Measurements from ENCODE around the gene NPM1. TPM values are rescaled to one million over a fixed set of nuclear protein-coding genes. Genes with fewer than 3 reads are reported as not detected.
"Not testable (repeated sequence)": the region's sequence is repeated elsewhere in the genome, so short reads cannot be mapped to it uniquely, and the experiment has no call there.

Gene NPM1
- total RNA-seq, 4 donors from 2014 or later, result 532 to 835 (median 744) TPM

DNA sequence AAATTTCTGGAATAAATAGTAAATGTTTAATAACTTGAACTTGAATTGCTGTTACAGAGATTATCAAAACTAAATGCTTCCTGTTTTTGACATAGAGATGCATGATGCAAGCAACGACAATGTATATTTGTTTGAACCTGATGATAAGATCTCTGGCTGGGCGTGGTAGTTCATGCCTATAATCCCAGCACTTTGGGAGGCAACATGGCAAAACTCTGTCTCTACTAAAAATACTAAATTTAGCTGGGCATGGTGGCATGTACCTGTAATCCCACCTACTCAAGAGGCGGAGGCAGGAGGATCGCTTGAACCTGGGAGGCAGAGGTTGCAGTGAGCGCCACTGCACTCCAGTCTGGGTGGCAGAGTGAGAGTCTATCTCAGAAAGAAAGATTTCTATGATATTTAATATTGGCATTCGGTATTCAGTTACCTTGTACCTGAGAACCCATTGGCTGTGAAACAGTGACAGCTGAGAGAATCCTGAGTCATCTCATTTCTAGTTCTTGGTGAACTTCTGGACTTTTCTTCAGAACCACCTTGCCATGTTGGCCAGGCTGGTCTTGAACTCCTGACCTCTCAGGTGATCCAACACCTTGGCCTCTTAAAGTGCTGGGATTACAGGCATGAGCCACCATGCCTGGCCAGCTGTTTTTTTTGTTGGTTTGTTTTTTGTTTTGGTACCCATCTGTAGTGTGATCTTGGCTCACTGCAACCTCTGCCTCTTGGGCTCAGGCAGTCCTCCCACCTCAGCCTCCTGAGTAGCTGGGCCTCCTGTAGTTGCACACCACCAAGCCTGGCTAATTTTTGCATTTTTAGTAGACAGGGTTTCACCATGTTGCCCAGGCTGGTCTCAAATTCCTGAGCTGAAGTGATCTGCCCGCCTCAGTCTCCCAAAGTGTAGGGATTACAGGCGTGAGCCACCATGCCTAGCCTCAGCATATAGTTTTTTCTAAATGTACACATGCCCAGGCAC, 21.8 kb downstream of the NPM1 start:
- Histone ChIP-seq H3K27ac (peak overlapping the region in 2 of 4 donors; percentile 1 to 34), H3K27me3 (no peaks in the 10 kb centered on the region), H3K9me3 (no peaks in the 10 kb centered on the region), H3K36me3 (peaks cover 3 to 90% of the 10 kb centered on the region in 2 donors), H3K4me1 (peaks cover 9 to 40% (median 12%) of the 10 kb centered on the region in 3 donors), H3K4me3 (no peak overlapping the region)
- TF ChIP-seq POLR2AphosphoS5 (IDR thresholded peaks at IDR 0.05), result no peak
- no peak for ATAC-seq
- WGBS, 2 donors (ENCODE audit: low coverage in 1 of 2), result 90 to 100% methylated on average over 5 to 8 of the region's 8 CpGs

DNA sequence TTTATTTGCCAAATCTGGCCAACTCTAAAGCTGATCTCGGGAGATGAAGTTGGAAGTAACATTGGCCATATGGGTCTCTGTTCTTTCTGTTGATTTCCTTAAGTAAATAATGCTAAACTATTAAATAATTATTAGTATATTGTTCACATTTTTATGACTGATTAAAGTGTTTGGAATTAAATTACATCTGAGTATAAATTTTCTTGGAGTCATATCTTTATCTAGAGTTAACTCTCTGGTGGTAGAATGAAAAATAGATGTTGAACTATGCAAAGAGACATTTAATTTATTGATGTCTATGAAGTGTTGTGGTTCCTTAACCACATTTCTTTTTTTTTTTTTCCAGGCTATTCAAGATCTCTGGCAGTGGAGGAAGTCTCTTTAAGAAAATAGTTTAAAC, 22.5 kb downstream of the NPM1 start:
- Histone ChIP-seq H3K36me3 (peaks cover 3 to 87% of the 10 kb centered on the region in 2 donors), H3K27me3 (no peaks in the 10 kb centered on the region), H3K9me3 (no peaks in the 10 kb centered on the region), H3K4me3 (no peak overlapping the region), H3K27ac (peak overlapping the region in 2 of 4 donors; percentile 1 to 34), H3K4me1 (peaks cover 9 to 40% (median 12%) of the 10 kb centered on the region in 3 donors)
- ATAC-seq, result no peak
- TF ChIP-seq, protein P1, sequence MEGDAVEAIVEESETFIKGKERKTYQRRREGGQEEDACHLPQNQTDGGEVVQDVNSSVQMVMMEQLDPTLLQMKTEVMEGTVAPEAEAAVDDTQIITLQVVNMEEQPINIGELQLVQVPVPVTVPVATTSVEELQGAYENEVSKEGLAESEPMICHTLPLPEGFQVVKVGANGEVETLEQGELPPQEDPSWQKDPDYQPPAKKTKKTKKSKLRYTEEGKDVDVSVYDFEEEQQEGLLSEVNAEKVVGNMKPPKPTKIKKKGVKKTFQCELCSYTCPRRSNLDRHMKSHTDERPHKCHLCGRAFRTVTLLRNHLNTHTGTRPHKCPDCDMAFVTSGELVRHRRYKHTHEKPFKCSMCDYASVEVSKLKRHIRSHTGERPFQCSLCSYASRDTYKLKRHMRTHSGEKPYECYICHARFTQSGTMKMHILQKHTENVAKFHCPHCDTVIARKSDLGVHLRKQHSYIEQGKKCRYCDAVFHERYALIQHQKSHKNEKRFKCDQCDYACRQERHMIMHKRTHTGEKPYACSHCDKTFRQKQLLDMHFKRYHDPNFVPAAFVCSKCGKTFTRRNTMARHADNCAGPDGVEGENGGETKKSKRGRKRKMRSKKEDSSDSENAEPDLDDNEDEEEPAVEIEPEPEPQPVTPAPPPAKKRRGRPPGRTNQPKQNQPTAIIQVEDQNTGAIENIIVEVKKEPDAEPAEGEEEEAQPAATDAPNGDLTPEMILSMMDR (IDR thresholded peaks at IDR 0.05), result no peak
- no peak for TF ChIP-seq EP300 (IDR thresholded peaks at IDR 0.05)
- TF ChIP-seq POLR2AphosphoS5 (IDR thresholded peaks at IDR 0.05), result no peak
- no peak for TF ChIP-seq POLR2A (IDR thresholded peaks at IDR 0.05)
- 0 to 75% methylated on average over 1 of the region's 1 CpG for WGBS, 2 donors (ENCODE audit: low coverage in 1 of 2)

DNA sequence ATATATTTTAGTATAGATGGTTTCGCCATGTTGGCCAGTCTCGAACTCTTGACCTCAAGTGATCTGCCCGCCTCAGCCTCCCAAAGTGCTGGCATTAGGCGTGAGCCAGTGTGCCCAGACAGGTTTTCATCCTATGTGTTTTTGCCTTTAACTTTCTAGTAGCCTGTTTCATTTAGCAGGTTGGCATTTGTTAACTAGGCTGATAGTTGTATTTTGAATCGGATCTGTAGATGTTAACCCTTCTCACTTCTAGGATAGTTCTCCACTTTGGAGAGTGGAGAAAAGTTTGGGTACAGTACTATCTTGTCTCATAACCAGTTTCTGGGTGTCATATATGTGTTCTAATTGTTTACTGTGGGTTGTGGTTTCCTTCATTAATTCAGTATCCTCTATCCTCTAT, 24.5 kb downstream of the NPM1 start:
- no peak for ATAC-seq
- no peak overlapping the region for H3K4me3 ChIP-seq
- H3K9me3 ChIP-seq, result no peaks in the 10 kb centered on the region
- H3K36me3 ChIP-seq, result peaks cover 3 to 67% of the 10 kb centered on the region in 2 donors
- H3K4me1 ChIP-seq, result peaks cover 9 to 40% (median 12%) of the 10 kb centered on the region in 3 donors
- H3K27me3 ChIP-seq, result no peaks in the 10 kb centered on the region
- no peak for TF ChIP-seq POLR2A (IDR thresholded peaks at IDR 0.05)
- TF ChIP-seq, protein P1 (IDR thresholded peaks at IDR 0.05), result no peak
- no peak for TF ChIP-seq POLR2AphosphoS5 (IDR thresholded peaks at IDR 0.05)
- TF ChIP-seq EP300 (IDR thresholded peaks at IDR 0.05), result no peak
- H3K27ac ChIP-seq, result no peak overlapping the region
- 81 to 90% methylated on average over 5 of the region's 5 CpGs for WGBS, 2 donors (ENCODE audit: low coverage in 1 of 2)

DNA sequence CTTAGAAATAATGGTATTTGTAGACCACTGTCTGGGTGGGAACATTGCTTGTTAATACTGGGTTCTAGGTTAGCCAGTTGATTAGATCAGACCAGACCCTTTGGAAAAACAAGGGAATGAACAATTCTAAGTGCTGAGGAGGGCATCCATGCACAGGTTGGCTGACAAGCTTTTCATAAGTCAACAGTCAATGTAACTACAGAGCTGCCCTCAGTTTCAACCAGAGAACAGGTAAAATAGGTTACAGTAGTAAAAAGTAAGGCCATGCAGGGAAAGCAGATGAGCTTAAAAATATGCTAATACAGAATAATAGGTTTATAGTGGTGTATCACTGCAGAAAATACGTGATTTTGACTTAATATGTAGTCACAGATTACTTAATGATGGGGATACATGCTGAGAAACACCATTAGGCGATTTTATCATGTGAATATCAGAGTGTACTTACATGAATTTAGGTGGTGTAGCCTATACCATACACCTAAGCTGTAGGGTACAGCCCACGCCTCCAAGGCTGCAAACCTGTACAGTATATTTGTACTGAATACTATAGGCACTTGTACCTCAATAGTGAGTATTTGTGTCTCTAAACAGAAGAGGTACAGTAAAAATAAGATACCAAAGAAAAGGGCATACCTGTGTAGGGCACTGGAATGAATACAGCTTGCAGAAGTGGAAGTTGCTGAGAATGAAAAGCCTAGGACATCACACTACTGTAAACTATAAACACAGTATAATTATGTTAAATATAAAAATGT, 25.7 kb downstream of the NPM1 start:
- 87 to 91% methylated on average over 3 of the region's 3 CpGs for WGBS, 2 donors (ENCODE audit: low coverage in 1 of 2)

DNA sequence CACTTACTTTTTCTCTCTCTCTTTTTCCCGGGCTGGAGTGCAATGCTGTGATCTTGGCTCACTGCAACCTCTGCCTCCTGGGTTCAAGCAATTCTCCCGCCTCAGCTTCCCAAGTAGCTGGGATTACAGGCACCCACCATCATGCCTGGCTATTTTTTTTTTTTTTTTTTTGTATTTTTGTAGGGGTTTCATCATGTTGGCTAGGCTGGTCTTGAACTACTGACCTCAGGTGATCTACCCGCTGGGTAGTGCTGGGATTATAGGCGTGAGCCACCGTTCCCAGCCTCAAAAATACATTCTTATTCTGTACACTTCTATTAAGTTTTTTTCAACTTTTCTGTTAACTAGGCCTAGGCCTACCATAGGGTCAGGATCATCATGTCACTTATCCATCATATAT, 26.3 kb downstream of the NPM1 start:
- peaks cover 0 to 55% of the 10 kb centered on the region in 2 donors for H3K36me3 ChIP-seq
- not testable (repeated sequence) for H3K9me3 ChIP-seq, H3K4me3 ChIP-seq, H3K27ac ChIP-seq, H3K27me3 ChIP-seq, ATAC-seq
- 74 to 76% methylated on average over 4 of the region's 5 CpGs for WGBS, 2 donors (ENCODE audit: low coverage in 1 of 2)
- H3K4me1 ChIP-seq, result peaks cover 6 to 30% (median 15%) of the 10 kb centered on the region in 3 donors

More for the DNA sequence above, 25.7 kb downstream of the NPM1 start:
- no peak for ATAC-seq
- Histone ChIP-seq H3K9me3 (no peaks in the 10 kb centered on the region), H3K4me3 (no peak overlapping the region), H3K4me1 (peaks cover 9 to 30% (median 12%) of the 10 kb centered on the region in 3 donors), H3K27me3 (no peaks in the 10 kb centered on the region), H3K27ac (no peak overlapping the region), H3K36me3 (peaks cover 0 to 55% of the 10 kb centered on the region in 2 donors)
- TF ChIP-seq EP300 (IDR thresholded peaks at IDR 0.05) (no peak), POLR2A (IDR thresholded peaks at IDR 0.05) (no peak), POLR2AphosphoS5 (IDR thresholded peaks at IDR 0.05) (no peak)
- TF ChIP-seq, protein P1 (IDR thresholded peaks at IDR 0.05), result no peak

Measured in gastroesophageal sphincter (tissue), 4 donors.